ENCODE results near the gene CD6.

CD6 gene

GRCh38 chr11:61028135-61028729 lies 56.8 kb downstream of the CD6 start:
- Histone ChIP-seq H3K18ac (ENCODE audit: low read length) (no peak overlapping the region), H4K8ac (ENCODE audit: low read depth, low read length) (no peak overlapping the region), H3K4me3 (ENCODE audit: low read length) (no peak overlapping the region), H2BK15ac (replicated peaks; ENCODE audit: low read depth) (no peak overlapping the region), H3K79me2 (ENCODE audit: control insufficient read depth, insufficient read depth, low read length) (no peaks in the 10 kb centered on the region), H2BK5ac (ENCODE audit: low read length) (no peak overlapping the region), H3K4ac (ENCODE audit: low read depth, low read length) (no peak overlapping the region), H3K56ac (ENCODE audit: low read length) (no peak overlapping the region), H2BK120ac (ENCODE audit: low read depth, low read length) (no peak overlapping the region), H3K4me2 (ENCODE audit: low read length) (no peak overlapping the region), H3K9ac (ENCODE audit: low read length) (no peak overlapping the region), H3K36me3 (ENCODE audit: control insufficient read depth, insufficient read depth, low read length) (no peaks in the 10 kb centered on the region), H3K23ac (ENCODE audit: low read length) (no peak overlapping the region), H3K4me1 (ENCODE audit: control insufficient read depth, low read depth, low read length) (no peaks in the 10 kb centered on the region), H4K5ac (ENCODE audit: low read length) (no peak overlapping the region), H2AK5ac (ENCODE audit: low read length) (no peak overlapping the region), H3K27ac (ENCODE audit: low read depth, low read length) (no peak overlapping the region), H3K79me1 (ENCODE audit: low read length) (no peaks in the 10 kb centered on the region), H3K27me3 (ENCODE audit: insufficient read depth, low read length, poor library complexity) (no peaks in the 10 kb centered on the region)
- WGBS (ENCODE audit: extremely low coverage, insufficient coverage, low lambda C conversion rate) = no CpG with 5 or more reads among the region's 7 CpGs
- DNase-seq = no peak

- Histone ChIP-seq H2AK5ac (ENCODE audit: low read length) (no peak overlapping the region), H3K27ac (ENCODE audit: low read depth, low read length) (no peak overlapping the region)
These were observed 61.3 kb downstream of the CD6 start for GRCh38 chr11:61032824-61033223.

GRCh38 chr11:61033417-61033816 lies 61.9 kb downstream of the CD6 start:
- Histone ChIP-seq H3K4ac (ENCODE audit: low read depth, low read length) (no peak overlapping the region), H2BK15ac (replicated peaks; ENCODE audit: low read depth) (no peak overlapping the region), H4K5ac (ENCODE audit: low read length) (no peak overlapping the region), H2BK5ac (ENCODE audit: low read length) (no peak overlapping the region), H2BK120ac (ENCODE audit: low read depth, low read length) (no peak overlapping the region), H3K9ac (ENCODE audit: low read length) (no peak overlapping the region), H3K36me3 (ENCODE audit: control insufficient read depth, insufficient read depth, low read length) (no peaks in the 10 kb centered on the region), H3K23ac (ENCODE audit: low read length) (no peak overlapping the region), H3K4me2 (ENCODE audit: low read length) (no peak overlapping the region), H3K27me3 (ENCODE audit: insufficient read depth, low read length, poor library complexity) (no peaks in the 10 kb centered on the region), H3K79me1 (ENCODE audit: low read length) (no peaks in the 10 kb centered on the region), H3K4me1 (ENCODE audit: control insufficient read depth, low read depth, low read length) (no peaks in the 10 kb centered on the region), H3K4me3 (ENCODE audit: low read length) (no peak overlapping the region), H3K18ac (ENCODE audit: low read length) (no peak overlapping the region), H3K79me2 (ENCODE audit: control insufficient read depth, insufficient read depth, low read length) (no peaks in the 10 kb centered on the region), H3K56ac (ENCODE audit: low read length) (no peak overlapping the region), H4K8ac (ENCODE audit: low read depth, low read length) (no peak overlapping the region), H3K27ac (ENCODE audit: low read depth, low read length) (no peak overlapping the region), H2AK5ac (ENCODE audit: low read length) (no peak overlapping the region)
- DNase-seq = no peak
- WGBS (ENCODE audit: extremely low coverage, insufficient coverage, low lambda C conversion rate) = no CpG with 5 or more reads among the region's 4 CpGs

More at GRCh38 chr11:61032824-61033223, 61.3 kb downstream of the CD6 start:
- no peak for DNase-seq
- Histone ChIP-seq H3K23ac (ENCODE audit: low read length) (no peak overlapping the region), H3K18ac (ENCODE audit: low read length) (no peak overlapping the region), H3K79me1 (ENCODE audit: low read length) (no peaks in the 10 kb centered on the region), H2BK15ac (replicated peaks; ENCODE audit: low read depth) (no peak overlapping the region), H3K56ac (ENCODE audit: low read length) (no peak overlapping the region), H3K79me2 (ENCODE audit: control insufficient read depth, insufficient read depth, low read length) (no peaks in the 10 kb centered on the region), H3K4me2 (ENCODE audit: low read length) (no peak overlapping the region), H3K4ac (ENCODE audit: low read depth, low read length) (no peak overlapping the region), H3K9ac (ENCODE audit: low read length) (no peak overlapping the region), H4K5ac (ENCODE audit: low read length) (no peak overlapping the region), H3K36me3 (ENCODE audit: control insufficient read depth, insufficient read depth, low read length) (no peaks in the 10 kb centered on the region), H2BK120ac (ENCODE audit: low read depth, low read length) (no peak overlapping the region), H3K27me3 (ENCODE audit: insufficient read depth, low read length, poor library complexity) (no peaks in the 10 kb centered on the region), H4K8ac (ENCODE audit: low read depth, low read length) (no peak overlapping the region), H3K4me1 (ENCODE audit: control insufficient read depth, low read depth, low read length) (no peaks in the 10 kb centered on the region), H2BK5ac (ENCODE audit: low read length) (no peak overlapping the region), H3K4me3 (ENCODE audit: low read length) (no peak overlapping the region)
- no CpG with 5 or more reads among the region's 2 CpGs for WGBS (ENCODE audit: extremely low coverage, insufficient coverage, low lambda C conversion rate)

- no peak overlapping the region for H4K8ac ChIP-seq (ENCODE audit: low read depth, low read length)
- no peak overlapping the region for H3K23ac ChIP-seq (ENCODE audit: low read length)
- H3K27me3 ChIP-seq (ENCODE audit: insufficient read depth, low read length, poor library complexity) = no peaks in the 10 kb centered on the region
- no peak overlapping the region for H3K27ac ChIP-seq (ENCODE audit: low read depth, low read length)
- H3K4me3 ChIP-seq (ENCODE audit: low read length) = no peak overlapping the region
- DNase-seq = no peak
- no peak overlapping the region for H3K56ac ChIP-seq (ENCODE audit: low read length)
- H2BK120ac ChIP-seq (ENCODE audit: low read depth, low read length) = no peak overlapping the region
- no peak overlapping the region for H2BK5ac ChIP-seq (ENCODE audit: low read length)
- H2AK5ac ChIP-seq (ENCODE audit: low read length) = no peak overlapping the region
- no peaks in the 10 kb centered on the region for H3K79me1 ChIP-seq (ENCODE audit: low read length)
- H3K4ac ChIP-seq (ENCODE audit: low read depth, low read length) = no peak overlapping the region
- H3K4me1 ChIP-seq (ENCODE audit: control insufficient read depth, low read depth, low read length) = no peaks in the 10 kb centered on the region
- no peaks in the 10 kb centered on the region for H3K36me3 ChIP-seq (ENCODE audit: control insufficient read depth, insufficient read depth, low read length)
- H3K79me2 ChIP-seq (ENCODE audit: control insufficient read depth, insufficient read depth, low read length) = no peaks in the 10 kb centered on the region
- no peak overlapping the region for H2BK15ac ChIP-seq (replicated peaks; ENCODE audit: low read depth)
- no peak overlapping the region for H3K9ac ChIP-seq (ENCODE audit: low read length)
- no peak overlapping the region for H3K18ac ChIP-seq (ENCODE audit: low read length)
- H3K4me2 ChIP-seq (ENCODE audit: low read length) = no peak overlapping the region
- H4K5ac ChIP-seq (ENCODE audit: low read length) = no peak overlapping the region
- WGBS (ENCODE audit: extremely low coverage, insufficient coverage, low lambda C conversion rate) = no CpG with 5 or more reads among the region's 4 CpGs
These were observed 62.6 kb downstream of the CD6 start for GRCh38 chr11:61034111-61034510.

- H3K27ac ChIP-seq (ENCODE audit: low read depth, low read length) = no peak overlapping the region
- WGBS (ENCODE audit: extremely low coverage, insufficient coverage, low lambda C conversion rate) = no CpG with 5 or more reads among the region's 15 CpGs
These were observed 63.4 kb downstream of the CD6 start for GRCh38 chr11:61034704-61035525.

More at GRCh38 chr11:61034704-61035525, 63.4 kb downstream of the CD6 start:
- Histone ChIP-seq H3K79me2 (ENCODE audit: control insufficient read depth, insufficient read depth, low read length) (no peaks in the 10 kb centered on the region), H2BK5ac (ENCODE audit: low read length) (no peak overlapping the region), H2BK120ac (ENCODE audit: low read depth, low read length) (no peak overlapping the region), H4K8ac (ENCODE audit: low read depth, low read length) (no peak overlapping the region), H3K23ac (ENCODE audit: low read length) (no peak overlapping the region), H3K36me3 (ENCODE audit: control insufficient read depth, insufficient read depth, low read length) (no peaks in the 10 kb centered on the region), H3K79me1 (ENCODE audit: low read length) (no peaks in the 10 kb centered on the region), H2AK5ac (ENCODE audit: low read length) (no peak overlapping the region), H3K4ac (ENCODE audit: low read depth, low read length) (no peak overlapping the region), H3K9ac (ENCODE audit: low read length) (no peak overlapping the region), H3K56ac (ENCODE audit: low read length) (no peak overlapping the region), H3K4me2 (ENCODE audit: low read length) (no peak overlapping the region), H3K18ac (ENCODE audit: low read length) (no peak overlapping the region), H2BK15ac (replicated peaks; ENCODE audit: low read depth) (no peak overlapping the region), H3K4me1 (ENCODE audit: control insufficient read depth, low read depth, low read length) (no peaks in the 10 kb centered on the region), H3K4me3 (ENCODE audit: low read length) (no peak overlapping the region), H4K5ac (ENCODE audit: low read length) (no peak overlapping the region), H3K27me3 (ENCODE audit: insufficient read depth, low read length, poor library complexity) (no peaks in the 10 kb centered on the region)
- DNase-seq = no peak

All from mesendoderm (in vitro differentiated cells).